GM12875 (cell line): ENCODE data around the gene SSBP2.

Experiments
- H3K4me3 ChIP-seq: one replicate; pipeline ENCODE4 v1.5.1; 2011; ENCODE audit warnings: low read depth, low read length, control low read depth
- TF ChIP-seq, protein P1 (sequence below): IDR thresholded peaks from 2 replicates; pipeline ENCODE4 v1.5.1; 2011; ENCODE audit warnings: low read depth, mild to moderate bottlenecking, control low read depth, inconsistent platforms, low read length, moderate library complexity, borderline replicate concordance; ENCODE audit not compliant: insufficient read depth

Gene SSBP2

DNA sequence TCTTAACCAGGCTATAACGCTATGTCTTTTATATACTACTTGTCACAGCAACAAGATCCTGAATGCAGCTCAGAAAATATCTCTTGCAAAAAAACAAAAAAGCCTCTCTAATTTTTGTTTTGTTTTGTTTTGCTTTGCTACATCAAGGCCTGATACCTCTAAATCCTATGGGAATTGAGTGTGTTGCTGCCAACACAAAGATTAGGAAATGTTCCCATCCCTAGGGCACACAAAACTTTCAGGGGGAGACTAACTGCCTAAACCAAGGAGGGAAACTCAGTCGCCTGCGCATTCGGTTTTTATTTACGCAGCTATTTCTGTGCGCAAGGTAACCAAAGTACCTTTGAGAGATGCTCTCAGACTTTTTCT lies 1.7 kb downstream of the SSBP2 start:
- TF ChIP-seq, protein P1, sequence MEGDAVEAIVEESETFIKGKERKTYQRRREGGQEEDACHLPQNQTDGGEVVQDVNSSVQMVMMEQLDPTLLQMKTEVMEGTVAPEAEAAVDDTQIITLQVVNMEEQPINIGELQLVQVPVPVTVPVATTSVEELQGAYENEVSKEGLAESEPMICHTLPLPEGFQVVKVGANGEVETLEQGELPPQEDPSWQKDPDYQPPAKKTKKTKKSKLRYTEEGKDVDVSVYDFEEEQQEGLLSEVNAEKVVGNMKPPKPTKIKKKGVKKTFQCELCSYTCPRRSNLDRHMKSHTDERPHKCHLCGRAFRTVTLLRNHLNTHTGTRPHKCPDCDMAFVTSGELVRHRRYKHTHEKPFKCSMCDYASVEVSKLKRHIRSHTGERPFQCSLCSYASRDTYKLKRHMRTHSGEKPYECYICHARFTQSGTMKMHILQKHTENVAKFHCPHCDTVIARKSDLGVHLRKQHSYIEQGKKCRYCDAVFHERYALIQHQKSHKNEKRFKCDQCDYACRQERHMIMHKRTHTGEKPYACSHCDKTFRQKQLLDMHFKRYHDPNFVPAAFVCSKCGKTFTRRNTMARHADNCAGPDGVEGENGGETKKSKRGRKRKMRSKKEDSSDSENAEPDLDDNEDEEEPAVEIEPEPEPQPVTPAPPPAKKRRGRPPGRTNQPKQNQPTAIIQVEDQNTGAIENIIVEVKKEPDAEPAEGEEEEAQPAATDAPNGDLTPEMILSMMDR = no peak
- peak overlapping the region; percentile 88 for H3K4me3 ChIP-seq

DNA sequence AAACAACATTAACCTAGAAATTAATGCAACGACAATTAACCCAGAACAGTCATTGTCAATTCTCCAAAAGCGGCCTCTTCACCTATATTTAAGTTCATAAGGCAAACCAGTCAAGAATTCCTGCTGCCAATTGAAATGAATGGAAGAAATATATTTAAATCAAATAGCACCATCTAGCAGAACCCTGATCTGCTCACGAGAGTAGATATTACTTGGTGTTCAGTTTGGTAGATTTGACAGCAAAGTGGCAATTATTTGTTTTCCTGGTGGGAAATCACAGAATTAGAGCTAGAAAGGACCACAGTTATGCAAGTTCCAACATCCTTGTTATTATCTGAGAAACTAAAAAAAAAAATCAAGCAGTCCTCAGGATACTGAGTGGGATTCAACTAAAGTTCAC lies 2.3 kb downstream of the SSBP2 start:
- H3K4me3 ChIP-seq = no peak overlapping the region
- TF ChIP-seq, protein P1 = no peak

DNA sequence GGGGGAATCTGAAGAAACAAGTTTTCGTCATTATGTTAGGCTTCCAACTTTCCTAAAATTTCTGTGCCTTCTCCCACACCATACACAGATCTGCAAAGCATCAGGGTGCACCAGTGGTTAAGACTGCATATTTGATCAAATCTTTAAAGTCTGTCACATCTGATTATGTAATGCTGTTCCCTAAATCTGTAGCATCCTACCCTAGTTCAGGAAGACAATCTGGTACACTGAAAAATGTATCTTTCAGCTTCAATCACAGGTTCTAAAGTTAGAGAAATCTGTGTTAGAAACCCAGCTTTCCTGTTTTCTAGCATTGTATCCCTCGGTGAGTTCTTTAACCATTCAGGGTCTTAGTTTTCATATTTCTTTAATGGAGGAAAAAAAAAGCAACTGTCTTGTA lies 3.9 kb downstream of the SSBP2 start:
- H3K4me3 ChIP-seq = no peak overlapping the region
- TF ChIP-seq, protein P1 = no peak

DNA sequence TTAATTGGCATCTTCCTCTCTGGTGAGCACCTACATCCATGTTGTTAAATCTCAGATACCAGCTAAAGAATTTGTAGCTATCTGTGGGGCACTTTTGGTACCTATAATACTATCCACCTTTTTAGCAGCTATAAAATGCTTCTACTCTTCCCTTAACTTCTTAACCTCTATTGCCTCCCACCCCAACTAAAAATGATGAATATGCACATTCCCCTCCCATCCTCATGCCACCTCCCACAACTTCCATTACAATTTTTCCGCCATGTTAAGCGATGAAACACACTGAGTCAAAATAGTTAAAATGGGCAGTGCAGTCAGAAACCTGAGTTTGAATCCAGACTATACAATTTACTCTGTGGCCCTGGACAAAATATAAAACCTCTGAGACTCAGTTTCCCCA lies 10.1 kb downstream of the SSBP2 start:
- TF ChIP-seq, protein P1 = no peak
- H3K4me3 ChIP-seq = no peak overlapping the region

DNA sequence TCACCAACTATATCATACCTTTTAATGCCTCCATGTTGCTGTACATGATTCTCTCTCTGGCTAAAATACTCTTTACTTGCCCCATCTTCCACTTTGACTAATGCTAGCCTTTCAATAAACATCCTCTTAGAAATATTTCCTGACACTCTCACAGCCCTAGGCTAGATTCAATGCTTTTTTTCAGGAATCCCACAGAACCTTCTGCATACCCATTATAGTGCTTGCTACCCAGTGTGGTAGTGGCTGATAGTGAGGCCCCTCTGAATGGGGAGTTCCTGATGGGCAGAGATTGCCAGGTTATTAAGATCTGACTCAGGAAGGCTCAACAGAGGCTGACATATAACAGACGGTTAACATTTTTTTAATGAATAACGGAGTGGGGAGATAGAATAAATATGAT lies 11.6 kb downstream of the SSBP2 start:
- TF ChIP-seq, protein P1 = no peak
- no peak overlapping the region for H3K4me3 ChIP-seq

DNA sequence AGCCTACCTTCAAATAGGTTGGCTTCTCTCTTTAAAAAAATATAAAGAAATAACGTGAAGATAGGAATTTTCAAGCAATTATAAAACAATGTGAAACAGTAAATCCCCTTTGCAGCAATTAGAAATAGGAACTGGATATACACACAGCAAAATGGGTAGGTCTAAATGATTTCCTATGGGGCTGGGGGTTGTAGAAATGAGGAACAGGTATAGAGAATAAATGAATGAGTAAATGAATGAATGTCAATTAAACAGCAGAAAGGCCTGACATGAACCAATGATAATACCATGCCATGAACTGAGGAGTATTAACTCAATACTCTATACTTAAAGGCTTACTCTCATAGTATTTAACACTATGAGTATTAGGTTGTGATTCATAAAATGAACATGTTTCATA lies 21.6 kb downstream of the SSBP2 start:
- TF ChIP-seq, protein P1 = no peak
- no peak overlapping the region for H3K4me3 ChIP-seq

DNA sequence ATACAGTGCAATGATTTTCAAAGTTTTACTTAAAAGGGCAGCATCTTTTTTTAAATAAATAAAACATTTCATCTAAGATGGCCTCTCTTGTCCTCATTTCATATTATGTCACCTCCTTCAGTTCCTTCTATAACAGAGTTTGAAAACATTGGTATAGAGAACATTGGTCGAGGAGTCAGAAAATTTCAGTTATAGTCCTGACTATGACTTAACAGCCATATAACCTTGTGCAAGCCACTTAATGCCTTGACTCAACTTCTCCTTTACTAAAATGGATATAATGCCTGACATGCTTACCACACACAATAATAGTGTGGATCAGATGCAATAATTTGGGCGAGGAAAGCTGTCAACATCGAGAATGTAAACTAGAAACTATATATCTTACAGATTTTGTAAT lies 22.6 kb downstream of the SSBP2 start:
- TF ChIP-seq, protein P1 = no peak

More for the DNA sequence above, 22.6 kb downstream of the SSBP2 start:
- H3K4me3 ChIP-seq = no peak overlapping the region
